HepG2 (cell line): ENCODE results near the gene ATF3. TPM values are rescaled to one million over a fixed set of nuclear protein-coding genes. Genes with fewer than 3 reads are reported as not detected.

Experiments used
- ARNTL ChIP-seq: sonication (generic); formaldehyde crosslinking; IDR thresholded peaks from 2 replicates; pipeline ENCODE4 v1.4.0; 2020; ENCODE audit warnings: mild to moderate bottlenecking, missing genetic modification reagents
- EP300 ChIP-seq, 3 experiments: sonication (generic) in 1 of 3; formaldehyde crosslinking in 1 of 3; IDR thresholded peaks; 2 replicates each; pipeline versions ENCODE4 v1.5.1 to v1.6.1; 2011 to 2020; ENCODE audit warnings: low read depth in 2 of 3, low read length in 2 of 3, borderline replicate concordance in 1 of 3, improper control_type of control experiment in 1 of 3, mild to moderate bottlenecking in 1 of 3, missing genetic modification reagents in 1 of 3, moderate library complexity in 1 of 3
- ETV6 ChIP-seq: sonication (generic); formaldehyde crosslinking; conservative IDR thresholded peaks from 2 replicates; pipeline ENCODE4 v1.4.0; 2020; ENCODE audit warnings: missing genetic modification reagents
- FOSL2 ChIP-seq: sonication (generic); formaldehyde crosslinking; IDR thresholded peaks from 2 replicates; pipeline ENCODE4 v1.4.0; 2020; ENCODE audit warnings: missing genetic modification reagents
- HMGXB4 ChIP-seq, 2 experiments: sonication (generic) in 1 of 2; formaldehyde crosslinking in 1 of 2; IDR thresholded peaks; 2 replicates each; pipeline versions ENCODE4 v1.4.0 to v1.6.1; 2018 to 2020; ENCODE audit warnings: missing genetic modification reagents in 2 of 2, borderline replicate concordance in 1 of 2, low read depth in 1 of 2, mild to moderate bottlenecking in 1 of 2, missing biosample characterization in 1 of 2
- HNRNPLL ChIP-seq: fragments of 200-400 bp; formaldehyde crosslinking; IDR thresholded peaks from 2 replicates; pipeline ENCODE4 v1.6.1; 2017; ENCODE audit warnings: mild to moderate bottlenecking, low read depth, low read length; ENCODE audit not compliant: poor library complexity, severe bottlenecking
- HOXA9 ChIP-seq: sonication (generic); formaldehyde crosslinking; IDR thresholded peaks from 2 replicates; pipeline ENCODE4 v1.8.1; 2022; ENCODE audit warnings: missing genetic modification reagents, mild to moderate bottlenecking, moderate library complexity, borderline replicate concordance
- IKZF5 ChIP-seq: IDR thresholded peaks from 2 replicates; pipeline ENCODE4 v1.6.1; 2018; ENCODE audit warnings: missing genetic modification reagents, mild to moderate bottlenecking, missing compliant biosample characterization
- ISX ChIP-seq: sonication (generic); formaldehyde crosslinking; conservative IDR thresholded peaks from 2 replicates; pipeline ENCODE4 v1.5.0; 2020; ENCODE audit warnings: missing genetic modification reagents
- JDP2 ChIP-seq: sonication (generic); formaldehyde crosslinking; IDR thresholded peaks from 2 replicates; pipeline ENCODE4 v1.8.1; 2022; ENCODE audit warnings: missing genetic modification reagents, borderline replicate concordance
- MXD1 ChIP-seq: sonication (generic); formaldehyde crosslinking; IDR thresholded peaks from 2 replicates; pipeline ENCODE4 v1.4.0; 2020; ENCODE audit warnings: mild to moderate bottlenecking, missing genetic modification reagents
- SIN3A ChIP-seq: IDR thresholded peaks from 2 replicates; pipeline ENCODE4 v1.6.1; 2011; ENCODE audit warnings: low read depth, mild to moderate bottlenecking, control low read depth, low read length, borderline replicate concordance
- U2AF1 ChIP-seq: fragments of 200-400 bp; formaldehyde crosslinking; optimal IDR thresholded peaks from 2 replicates; pipeline ENCODE3; 2017; ENCODE audit warnings: mild to moderate bottlenecking, low read depth, low read length
- ZBTB33 ChIP-seq: sonication (generic); formaldehyde crosslinking; IDR thresholded peaks from 2 replicates; pipeline ENCODE4 v1.4.0; 2020; ENCODE audit warnings: missing genetic modification reagents
- ZBTB34 ChIP-seq: sonication (generic); formaldehyde crosslinking; IDR thresholded peaks from 2 replicates; pipeline ENCODE4 v1.8.0; 2022; ENCODE audit warnings: mild to moderate bottlenecking, missing genetic modification reagents
- ZFP90 ChIP-seq: sonication (generic); formaldehyde crosslinking; IDR thresholded peaks from 2 replicates; pipeline ENCODE4 v1.8.0; 2022; ENCODE audit warnings: missing genetic modification reagents, mild to moderate bottlenecking, inconsistent platforms, borderline replicate concordance
- ZNF670 ChIP-seq: sonication (generic); formaldehyde crosslinking; IDR thresholded peaks from 2 replicates; pipeline ENCODE4 v1.8.0; 2022; ENCODE audit warnings: mild to moderate bottlenecking, missing genetic modification reagents, borderline replicate concordance
- ZNF7 ChIP-seq: IDR thresholded peaks from 2 replicates; pipeline ENCODE4 v1.6.1; 2016; ENCODE audit warnings: missing biosample characterization, missing genetic modification reagents
- ZNF879 ChIP-seq: sonication (generic); formaldehyde crosslinking; IDR thresholded peaks from 2 replicates; pipeline ENCODE4 v1.8.1; 2023; ENCODE audit warnings: missing genetic modification reagents
- polyA plus RNA-seq, 8 experiments: library from polyadenylated mRNA; depleted of rRNA in 3 of 8; stranded (reverse) in 7 of 8; unstranded in 1 of 8; fragments of >200 nt; fragmentation: Illumina TruSeq in 4 of 8; extraction: Trizol in 4 of 8; gene quantifications; 2 replicates each; pipeline versions ENCODE4 v1.2.1 to v1.2.3, GENCODE V29; 2011 to 2016; ENCODE audit warnings: low read depth in 4 of 8, missing spikeins in 1 of 8, mixed read lengths in 1 of 8; ENCODE audit not compliant: insufficient read depth in 1 of 8
- total RNA-seq, 5 experiments: library from RNA; depleted of rRNA; stranded (reverse); fragments of >200 nt; fragmentation: Illumina TruSeq; extraction: Trizol; gene quantifications; 2 replicates each; pipeline ENCODE4 v1.2.3, GENCODE V29; 2016; ENCODE audit warnings: low read depth in 1 of 5

The ATF3 gene
- total and polyA plus RNA-seq, 2 of the 13 experiments (the other 11 are each of a cell fraction or from before 2014, with no cell fraction given): 5.0 to 13.0 TPM

GRCh38 chr1:212608959-212609700, 569 bp downstream of the ATF3 start (continued):
- TF ChIP-seq IKZF5 (CRISPR knock-in tag) (0 out of 2 replicates have a peak, but pooled peaks have one; percentile 16), ZNF7 (CRISPR knock-in tag) (no peak), U2AF1 (no peak), ARNTL (peak; percentile 27; the same call in 1 of the 2 replicates), ZNF670 (0 out of 2 replicates have a peak, but pooled peaks have one; percentile 3), HOXA9 (CRISPR knock-in tag) (0 out of 2 replicates have a peak, but pooled peaks have one; percentile 15), ZNF879 (no peak), ISX (CRISPR knock-in tag) (no peak), ZFP90 (CRISPR knock-in tag) (peak; percentile 33; the same call in 1 of the 2 replicates), MXD1 (CRISPR knock-in tag) (no peak), HNRNPLL (peak; percentile 86), ZBTB33 (CRISPR knock-in tag) (0 out of 2 replicates have a peak, but pooled peaks have one; percentile 4), JDP2 (CRISPR knock-in tag) (no peak), EP300 (IDR thresholded peaks at IDR 0.05; ENCODE audit: low read depth in 2 of 2, low read length in 2 of 2) (no peak), EP300 (CRISPR knock-in tag; IDR thresholded peaks at IDR 0.05; ENCODE audit: borderline replicate concordance) (no peak), SIN3A (peak; percentile 36; the same call in 1 of the 2 replicates), FOSL2 (CRISPR knock-in tag) (peak; percentile 8; the same call in 1 of the 2 replicates), ETV6 (CRISPR knock-in tag) (peak; percentile 29; the same call in 1 of the 2 replicates), HMGXB4 (CRISPR knock-in tag; IDR thresholded peaks at IDR 0.05; ENCODE audit: borderline replicate concordance in 1 of 2, low read depth in 1 of 2) (peak; percentile 80 to 86; a peak in 3 of 4 replicates), ZBTB34 (CRISPR knock-in tag) (0 out of 2 replicates have a peak, but pooled peaks have one; percentile 2)
